ENCODE measurements around the gene COPZ2.
"Not testable (repeated sequence)": the region's sequence is repeated elsewhere in the genome, so short reads cannot be mapped to it uniquely, and the experiment has no call there.

The COPZ2 gene

GRCh38 chr17:48003417-48004151 lies 34.0 kb downstream of the COPZ2 start:
- DNase-seq = no peak

GRCh38 chr17:48002916-48003416 lies 34.6 kb downstream of the COPZ2 start:
- no peak for DNase-seq

GRCh38 chr17:48002266-48002915 lies 35.2 kb downstream of the COPZ2 start:
- peak; percentile 77 for DNase-seq

- DNase-seq = not testable (repeated sequence)
These were observed 35.9 kb downstream of the COPZ2 start for GRCh38 chr17:48001657-48002056.

GRCh38 chr17:48001197-48001596 lies 36.4 kb downstream of the COPZ2 start:
- no peak for DNase-seq

- DNase-seq = no peak
These were observed 38.0 kb downstream of the COPZ2 start for GRCh38 chr17:47999582-47999981.

- no peak for DNase-seq
These were observed 39.6 kb downstream of the COPZ2 start for GRCh38 chr17:47998044-47998443.

- no peak for DNase-seq
These were observed 40.0 kb downstream of the COPZ2 start for GRCh38 chr17:47997586-47997985.

GRCh38 chr17:47996201-47996600 lies 41.4 kb downstream of the COPZ2 start:
- DNase-seq = no peak

GRCh38 chr17:47995241-47995935 lies 42.2 kb downstream of the COPZ2 start:
- no peak for DNase-seq

GRCh38 chr17:47994724-47995123 lies 42.9 kb downstream of the COPZ2 start:
- no peak for DNase-seq

- no peak for DNase-seq
These were observed 43.6 kb downstream of the COPZ2 start for GRCh38 chr17:47993964-47994363.

- no peak for DNase-seq
These were observed 44.5 kb downstream of the COPZ2 start for GRCh38 chr17:47993031-47993564.

GRCh38 chr17:47992216-47992615 lies 45.4 kb downstream of the COPZ2 start:
- DNase-seq = no peak

- DNase-seq = no peak
These were observed 46.5 kb downstream of the COPZ2 start for GRCh38 chr17:47990962-47991731.

GRCh38 chr17:47989700-47990099 lies 47.9 kb downstream of the COPZ2 start:
- no peak for DNase-seq

GRCh38 chr17:47989159-47989558 lies 48.4 kb downstream of the COPZ2 start:
- no peak for DNase-seq

GRCh38 chr17:47988445-47988844 lies 49.2 kb downstream of the COPZ2 start:
- DNase-seq = not testable (repeated sequence)

- DNase-seq = no peak
These were observed 50.3 kb downstream of the COPZ2 start for GRCh38 chr17:47987240-47987835.

- DNase-seq = no peak
These were observed 51.1 kb downstream of the COPZ2 start for GRCh38 chr17:47986520-47986919.

- no peak for DNase-seq
These were observed 53.9 kb downstream of the COPZ2 start for GRCh38 chr17:47983492-47984223.

All from hematopoietic multipotent progenitor cell treated with erythropoietin and hydrocortisone succinate and interleukin-3 and kit ligand, for 6 days (in vitro differentiated cells).